SU-DHL-6 (cell line): ENCODE results near the gene PODXL2.

Experiments used
- CTCF ChIP-seq: fragments of 200-600 bp; sonication (generic); IDR thresholded peaks from one replicate; pipeline ENCODE4 v1.5.1; 2017; ENCODE audit warnings: antibody characterized with exemption, mild to moderate bottlenecking, low read length, moderate library complexity; ENCODE audit not compliant: insufficient read depth, poor library complexity, severe bottlenecking
- EZH2phosphoT487 ChIP-seq: fragments of 200-600 bp; sonication (generic), shearing (Covaris generic); conservative IDR thresholded peaks from 2 replicates; pipeline ENCODE4 v1.6.1; 2018; ENCODE audit warnings: mild to moderate bottlenecking, antibody characterized with exemption, low read length, moderate library complexity, mixed read lengths

- no peak for TF ChIP-seq CTCF
- TF ChIP-seq EZH2phosphoT487: no peak
Measured at GRCh38 chr3:127640042-127640355, 11.0 kb downstream of the PODXL2 start.
